HG02973 (cell line): ENCODE data around the gene DTX1.

Experiments used
- ATAC-seq: cut with Tn5 transposase; IDR thresholded peaks from one replicate; pipeline ENCODE4 v1.9.1; 2021; ENCODE audit warnings: moderate library complexity; ENCODE audit not compliant: unreplicated experiment

DTX1 gene

DNA sequence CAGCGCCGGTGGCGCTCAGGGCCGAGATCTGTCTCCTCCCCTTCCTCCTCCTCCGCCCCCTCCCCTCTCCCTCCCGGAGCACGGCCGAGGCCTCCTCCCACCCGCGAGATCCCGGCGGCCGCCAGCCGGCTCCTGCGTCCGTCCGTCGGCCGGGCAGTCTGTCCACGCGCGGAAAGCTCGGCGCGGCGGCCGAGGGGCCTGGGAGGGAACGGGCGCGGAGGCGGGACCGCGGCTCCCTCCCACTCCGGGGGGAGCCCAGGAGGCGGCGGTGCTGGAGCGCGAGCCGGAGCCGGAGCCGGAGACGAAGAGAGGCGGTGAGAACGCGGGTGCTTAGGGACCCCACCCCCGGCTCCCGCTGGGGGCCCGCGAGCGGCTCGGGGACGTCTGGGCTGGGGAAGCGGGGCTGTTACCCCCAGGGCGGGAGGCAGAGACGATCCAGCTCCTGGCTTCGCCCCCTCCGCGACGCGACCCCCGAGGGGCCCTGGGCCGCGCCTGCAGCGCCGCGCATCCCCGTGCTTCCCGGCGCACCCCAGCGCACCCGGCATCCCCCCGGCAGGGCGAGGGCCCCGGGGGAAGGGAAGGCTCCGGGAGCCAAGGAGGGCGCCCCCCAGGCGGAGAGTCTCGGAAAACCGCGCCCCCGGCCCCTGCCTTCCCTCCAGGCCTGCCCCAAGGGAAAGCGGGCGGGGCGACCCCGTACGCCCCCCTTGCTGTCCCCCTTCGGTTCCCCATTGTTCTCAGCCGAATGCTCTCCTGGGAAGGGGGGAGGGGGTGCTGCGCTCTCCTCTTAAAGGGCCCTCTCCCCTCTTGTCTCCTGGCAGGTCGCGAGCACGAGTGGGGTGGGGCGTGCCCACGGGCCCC is at the start of gene DTX1:
Gene DTX1, plus strand, starts transcription at position 100 of the 858 bp plus-strand sequence. CDS start 1,463 bp downstream, outside the sequence.
- ATAC-seq: no peak

- no peak for ATAC-seq
Observed at GRCh38 chr12:113007166-113007565, 49.4 kb upstream of the DTX1 start.

GRCh38 chr12:113010701-113011100 is 45.8 kb upstream of the DTX1 start:
- ATAC-seq: no peak

DNA sequence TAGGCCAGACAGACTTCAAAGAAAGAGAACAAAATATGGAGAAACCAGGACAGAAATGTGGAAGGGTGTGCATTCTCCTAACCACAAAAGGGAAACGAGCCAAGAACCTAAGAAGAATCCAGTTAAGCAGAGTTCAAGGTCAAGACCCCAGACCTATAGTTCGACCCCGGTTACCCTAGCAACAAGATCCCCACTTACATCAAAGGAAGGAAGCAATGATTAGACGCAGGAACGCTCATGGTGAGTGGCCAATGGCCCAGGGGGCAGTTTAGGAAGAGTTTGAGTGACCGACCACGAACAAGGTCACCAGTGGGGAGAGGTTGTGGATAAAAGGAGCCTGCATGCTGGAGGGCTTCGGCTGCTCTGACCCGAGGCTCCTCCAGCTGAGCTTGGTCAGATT is 42.0 kb upstream of the DTX1 start:
- no peak for ATAC-seq

GRCh38 chr12:113016796-113017195 is 39.7 kb upstream of the DTX1 start:
- no peak for ATAC-seq

DNA sequence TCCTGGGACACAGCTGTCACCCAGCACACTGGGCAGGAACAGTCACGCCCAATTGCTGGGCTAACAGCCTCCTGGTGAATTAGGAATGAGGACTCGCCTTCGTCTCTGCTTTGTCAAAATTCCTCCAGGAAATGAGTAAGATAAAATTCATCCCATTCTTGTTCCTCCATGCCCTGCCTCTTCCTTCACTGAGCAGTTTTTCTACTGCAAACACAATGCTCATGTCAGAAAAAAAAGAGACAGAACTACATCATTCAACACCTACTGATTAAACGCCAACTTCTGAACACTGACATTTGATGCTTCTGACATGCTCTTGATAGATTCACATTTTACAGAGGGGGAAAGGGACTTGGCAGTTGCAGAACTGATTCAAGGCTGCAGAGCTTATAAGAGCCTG is 37.5 kb upstream of the DTX1 start:
- no peak for ATAC-seq

DNA sequence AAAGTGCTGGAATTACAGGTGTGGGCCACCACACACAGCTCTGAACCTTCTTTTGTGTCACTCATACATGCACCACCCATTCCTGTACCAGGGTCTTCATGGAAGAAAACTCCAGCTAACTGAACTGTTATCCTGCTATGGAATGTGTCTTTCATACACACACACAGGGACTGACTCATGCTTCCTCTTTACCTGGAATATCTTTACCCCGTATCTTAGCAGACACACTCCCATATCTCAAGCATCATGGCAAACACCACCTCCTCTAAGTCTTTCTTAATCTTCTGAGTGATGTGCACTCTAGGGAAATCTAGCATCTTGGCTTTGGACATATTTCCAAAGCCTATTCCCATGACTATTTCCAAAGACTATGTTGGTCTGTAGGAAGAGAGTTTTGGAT is 35.0 kb upstream of the DTX1 start:
- no peak for ATAC-seq

DNA sequence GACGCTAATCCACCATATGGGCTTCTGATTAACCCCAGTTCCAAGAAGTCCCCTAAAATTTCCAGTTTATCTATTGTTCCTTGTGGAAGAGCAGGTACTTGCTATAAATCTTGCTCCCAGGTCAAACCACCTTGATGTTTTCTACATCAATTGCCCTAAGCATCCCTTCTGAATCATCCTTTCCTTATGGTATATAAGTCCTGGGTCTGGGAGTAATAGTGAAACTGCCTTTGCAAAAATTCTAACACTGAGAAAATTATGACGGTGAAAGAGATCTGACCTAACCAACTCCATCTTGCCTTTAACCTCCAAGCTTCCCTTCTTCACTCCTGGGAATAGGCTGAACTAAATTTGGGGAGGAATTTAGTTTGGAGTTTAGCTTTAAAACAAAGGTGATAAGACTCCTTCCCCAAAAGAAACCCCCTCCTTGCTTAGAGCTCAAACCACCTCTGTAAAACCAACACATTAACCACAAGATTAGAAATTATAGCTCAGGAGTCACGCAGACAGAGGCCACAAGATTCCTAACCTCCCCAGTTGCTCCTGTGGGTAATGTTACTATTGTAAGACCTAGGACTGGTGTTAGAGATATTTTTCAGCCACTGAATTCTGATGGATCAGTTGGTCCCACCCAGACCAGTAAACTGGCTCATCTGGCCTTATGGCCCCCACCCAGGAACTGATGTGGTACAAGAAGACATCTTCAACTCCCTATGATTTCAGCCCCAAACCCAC is 33.8 kb upstream of the DTX1 start:
- no peak for ATAC-seq

DNA sequence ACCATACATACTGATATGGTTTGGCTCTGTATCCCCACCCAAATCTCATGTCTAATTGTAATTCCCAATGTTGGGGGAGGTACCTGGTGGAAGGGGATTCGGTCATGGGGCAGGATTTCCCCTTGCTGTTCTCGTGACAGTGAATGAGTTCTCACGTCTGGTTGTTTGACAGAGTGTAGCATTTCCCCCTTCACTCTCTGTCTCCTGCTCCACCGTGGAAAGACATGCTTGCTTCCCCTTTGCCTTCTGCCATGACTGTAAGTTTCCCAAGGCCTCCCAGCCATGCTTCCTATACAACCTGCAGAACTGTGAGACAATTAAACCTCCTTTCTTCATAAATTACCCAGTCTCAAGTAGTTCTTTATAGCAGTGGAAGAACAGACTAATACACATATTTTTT is 28.8 kb upstream of the DTX1 start:
- ATAC-seq: no peak

DNA sequence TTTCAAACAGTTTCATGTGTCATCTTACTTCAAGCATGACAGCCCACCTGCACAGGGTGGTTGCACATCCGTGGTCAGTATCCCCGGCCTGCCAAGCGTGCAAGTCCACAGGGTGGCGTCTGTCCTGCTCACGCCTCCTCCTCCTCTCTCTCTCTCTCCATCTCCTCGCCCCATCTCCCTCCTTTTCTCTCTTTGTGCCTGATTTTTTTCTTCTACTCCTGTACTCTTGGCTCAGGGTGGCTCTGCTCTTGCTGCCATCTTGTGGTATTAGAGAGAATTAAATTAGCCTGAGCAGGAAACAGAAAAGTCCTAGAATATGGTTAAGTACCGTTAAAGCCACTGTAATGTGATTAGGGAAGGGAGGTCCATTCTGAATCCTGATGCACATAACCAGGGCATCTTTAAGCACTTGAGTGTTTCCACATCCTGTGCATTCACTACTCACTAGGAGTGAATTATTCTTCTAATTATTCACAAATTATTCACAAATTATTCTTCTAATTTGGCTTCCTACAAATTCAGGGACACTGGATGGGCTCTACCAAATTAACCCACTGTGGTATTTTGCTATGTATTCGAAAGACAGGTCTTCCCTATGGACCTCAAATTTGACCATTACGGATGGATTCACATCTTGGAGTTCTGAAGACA is 25.5 kb upstream of the DTX1 start:
- ATAC-seq: no peak

- ATAC-seq: no peak
Observed at GRCh38 chr12:113039911-113040445, 16.6 kb upstream of the DTX1 start.

GRCh38 chr12:113040722-113041171 is 15.8 kb upstream of the DTX1 start:
- ATAC-seq: no peak

DNA sequence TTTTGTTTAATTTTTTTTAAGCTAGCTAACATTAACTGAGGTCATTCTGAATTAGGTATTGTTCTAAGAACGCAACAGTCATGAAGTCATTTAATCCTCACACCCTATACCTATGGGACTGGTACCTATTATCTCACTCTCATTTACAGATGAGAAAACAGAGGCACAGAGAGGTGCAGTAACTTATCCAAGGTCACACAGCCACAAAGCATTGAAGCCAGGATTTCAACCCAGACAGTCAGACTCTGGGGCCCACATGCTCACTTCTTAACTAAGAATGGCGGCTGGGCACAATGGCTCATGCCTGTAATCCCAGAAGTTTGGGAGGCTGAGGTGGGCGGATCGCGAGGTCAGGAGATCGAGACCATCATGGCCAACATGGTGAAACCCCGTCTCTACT is 15.0 kb upstream of the DTX1 start:
- no peak for ATAC-seq

- no peak for ATAC-seq
Observed at GRCh38 chr12:113043240-113043639, 13.3 kb upstream of the DTX1 start.

- no peak for ATAC-seq
Observed at GRCh38 chr12:113044516-113044915, 12.0 kb upstream of the DTX1 start.

- no peak for ATAC-seq
Observed at GRCh38 chr12:113048716-113049127, 7.8 kb upstream of the DTX1 start.

- ATAC-seq: no peak
Observed at GRCh38 chr12:113049976-113050742, 6.4 kb upstream of the DTX1 start.

- ATAC-seq: no peak
Observed at GRCh38 chr12:113050795-113051194, 5.7 kb upstream of the DTX1 start.

GRCh38 chr12:113051759-113052158 is 4.8 kb upstream of the DTX1 start:
- ATAC-seq: no peak

GRCh38 chr12:113052326-113052725 is 4.2 kb upstream of the DTX1 start:
- ATAC-seq: no peak
